G401.6 (cell line): ENCODE data around the gene MXI1.

Source experiments
- FAIRE-seq: peaks from 2 replicates; lab custom pipeline; 2012; peaks lifted over from hg19 to GRCh38; lab: Jason Lieb, UNC

Gene MXI1

GRCh38 chr10:110278562-110279406 is 71.4 kb downstream of the MXI1 start:
- no peak for FAIRE-seq

GRCh38 chr10:110279407-110279986 is 72.1 kb downstream of the MXI1 start:
- peak; percentile 98 for FAIRE-seq

- FAIRE-seq: no peak
Observed at GRCh38 chr10:110284262-110284661, 76.9 kb downstream of the MXI1 start.

- FAIRE-seq: no peak
Observed at GRCh38 chr10:110285501-110285900, 78.1 kb downstream of the MXI1 start.

- FAIRE-seq: no peak
Observed at GRCh38 chr10:110286841-110287240, 79.4 kb downstream of the MXI1 start.

- FAIRE-seq: no peak
Observed at GRCh38 chr10:110296966-110297365, 89.6 kb downstream of the MXI1 start.

GRCh38 chr10:110300486-110300986 is 93.1 kb downstream of the MXI1 start:
- FAIRE-seq: no peak

GRCh38 chr10:110303681-110304080 is 96.3 kb downstream of the MXI1 start:
- no peak for FAIRE-seq

- no peak for FAIRE-seq
Observed at GRCh38 chr10:110304394-110304779, 97.0 kb downstream of the MXI1 start.

- peak; percentile 99 for FAIRE-seq
Observed at GRCh38 chr10:110304780-110305421, 97.5 kb downstream of the MXI1 start, which contains the start of gene SMNDC1. TSS of gene SMNDC1 (minus strand) at chr10:110304920. CDS start at chr10:110303587, 1,333 bp downstream.

- FAIRE-seq: peak; percentile 96
Observed at GRCh38 chr10:110305767-110306451, 98.5 kb downstream of the MXI1 start.

- FAIRE-seq: no peak
Observed at GRCh38 chr10:110306452-110306768, 99.0 kb downstream of the MXI1 start.

GRCh38 chr10:110307805-110308204 is 100.4 kb downstream of the MXI1 start:
- FAIRE-seq: no peak

GRCh38 chr10:110310741-110311140 is 103.3 kb downstream of the MXI1 start:
- no peak for FAIRE-seq

GRCh38 chr10:110311357-110311949 is 104.0 kb downstream of the MXI1 start:
- FAIRE-seq: peak; percentile 94

GRCh38 chr10:110312206-110312605 is 104.8 kb downstream of the MXI1 start:
- no peak for FAIRE-seq

- no peak for FAIRE-seq
Observed at GRCh38 chr10:110313674-110314073, 106.3 kb downstream of the MXI1 start.

- FAIRE-seq: no peak
Observed at GRCh38 chr10:110317866-110318850, 110.8 kb downstream of the MXI1 start.

- no peak for FAIRE-seq
Observed at GRCh38 chr10:110321869-110322620, 114.6 kb downstream of the MXI1 start.

- no peak for FAIRE-seq
Observed at GRCh38 chr10:110323503-110323902, 116.1 kb downstream of the MXI1 start.
